GM06990 (cell line): ENCODE results near the gene HIPK2.
A peak's percentile ranks its signal among the peaks of the same experiment; 100 is the strongest.

ENCODE experiments used
- DNase-seq: peaks from one replicate; pipeline ENCODE4 v3.0.0-alpha.2; 2011; ENCODE audit not compliant: insufficient read length; ENCODE audit errors: extremely low read depth
- H3K27me3 ChIP-seq: replicated peaks from 2 replicates; pipeline ENCODE4 v1.6.0; 2011; ENCODE audit warnings: low read length; ENCODE audit not compliant: control insufficient read depth, insufficient read depth
- H3K36me3 ChIP-seq: 2 replicates; pipeline ENCODE4 v1.5.1; 2011; ENCODE audit warnings: low read length; ENCODE audit not compliant: control insufficient read depth, insufficient read depth
- H3K4me3 ChIP-seq: replicated peaks from 2 replicates; pipeline ENCODE4 v1.5.1; 2011; ENCODE audit warnings: low read depth, mild to moderate bottlenecking, control low read depth, low read length
- CTCF ChIP-seq: IDR thresholded peaks from 2 replicates; pipeline ENCODE4 v1.5.1; 2011; ENCODE audit warnings: low read length, control low read depth, mild to moderate bottlenecking, inconsistent platforms; ENCODE audit not compliant: insufficient read depth, poor library complexity, severe bottlenecking

HIPK2 gene

DNA sequence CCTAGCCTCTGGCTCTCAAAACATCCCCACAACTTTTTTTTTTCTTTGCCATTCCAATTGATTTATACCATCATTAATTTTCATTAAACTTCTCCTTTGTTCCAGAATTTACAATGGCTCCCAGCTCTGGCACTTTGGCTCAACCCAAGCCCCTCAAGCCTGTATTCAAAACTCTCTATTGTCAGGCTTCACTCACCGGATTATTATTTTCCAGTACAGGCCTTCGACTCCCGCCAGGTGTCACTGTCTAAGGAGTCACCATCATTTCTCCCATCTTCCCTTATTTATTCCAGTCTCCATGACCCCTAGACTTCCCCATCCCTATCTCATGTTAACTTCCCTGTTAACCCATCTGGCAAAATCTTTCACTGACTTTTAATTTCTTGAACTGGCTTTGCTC is 67.8 kb downstream of the HIPK2 start:
- no peak for DNase-seq
- H3K27me3 ChIP-seq: no peaks in the 10 kb centered on the region
- H3K4me3 ChIP-seq: no peak overlapping the region
- no peak for TF ChIP-seq CTCF
- H3K36me3 ChIP-seq: peaks cover 36% of the 10 kb centered on the region

DNA sequence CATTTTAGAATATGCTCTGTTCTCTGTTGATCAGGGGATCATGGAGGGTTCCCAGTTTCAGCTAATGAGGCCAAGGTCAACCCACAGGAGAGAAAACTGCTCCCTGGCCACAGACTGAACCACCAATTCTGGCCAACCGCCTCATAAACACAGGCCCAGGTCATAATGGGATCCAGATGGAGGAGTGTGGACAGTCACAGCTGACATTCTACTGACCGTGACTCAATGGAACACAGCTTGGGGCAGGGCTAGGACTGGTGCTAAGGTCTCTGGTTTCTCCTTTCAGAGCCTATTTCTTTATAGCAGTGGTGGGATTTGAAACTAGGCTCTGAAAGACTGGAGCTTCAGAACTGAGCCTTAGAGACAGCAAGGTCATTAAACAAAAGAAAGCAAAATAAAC is 68.3 kb downstream of the HIPK2 start:
- no peaks in the 10 kb centered on the region for H3K27me3 ChIP-seq
- H3K4me3 ChIP-seq: no peak overlapping the region
- H3K36me3 ChIP-seq: peaks cover 33% of the 10 kb centered on the region
- TF ChIP-seq CTCF: no peak
- DNase-seq: no peak

DNA sequence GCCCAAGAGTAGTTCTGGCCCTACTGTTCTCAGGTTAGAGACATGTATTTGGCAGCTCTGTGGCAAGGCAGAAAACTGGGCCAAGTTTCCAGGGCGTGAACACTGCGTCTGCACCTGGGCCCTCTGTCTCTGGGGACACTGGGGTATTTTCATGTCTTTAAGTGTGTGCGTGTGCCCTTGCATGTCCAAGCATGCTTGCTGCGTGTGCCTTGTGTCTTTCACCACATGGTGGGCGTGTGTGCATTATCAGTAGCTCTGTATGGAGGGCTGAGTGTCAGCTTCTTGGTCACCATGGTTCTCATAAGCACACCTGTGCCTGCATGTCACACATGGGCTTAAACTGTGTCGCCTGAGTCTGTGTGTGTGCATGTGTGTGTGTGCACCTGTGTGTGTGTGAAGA is 69.3 kb downstream of the HIPK2 start:
- TF ChIP-seq CTCF: no peak
- peak; percentile 56 for DNase-seq

GRCh38 chr7:139706837-139707236 is 71.0 kb downstream of the HIPK2 start:
- no peaks in the 10 kb centered on the region for H3K27me3 ChIP-seq
- no peak for DNase-seq
- no peak for TF ChIP-seq CTCF
- H3K36me3 ChIP-seq: peaks cover 17% of the 10 kb centered on the region
- no peak overlapping the region for H3K4me3 ChIP-seq

More for the DNA sequence above, 69.3 kb downstream of the HIPK2 start:
- H3K27me3 ChIP-seq: no peaks in the 10 kb centered on the region
- no peak overlapping the region for H3K4me3 ChIP-seq
- H3K36me3 ChIP-seq: peaks cover 25% of the 10 kb centered on the region

GRCh38 chr7:139704308-139704879 is 73.4 kb downstream of the HIPK2 start:
- no peak for TF ChIP-seq CTCF
- Histone ChIP-seq H3K36me3 (peaks cover 21% of the 10 kb centered on the region), H3K4me3 (no peak overlapping the region)

More at GRCh38 chr7:139704308-139704879, 73.4 kb downstream of the HIPK2 start:
- DNase-seq: no peak
- H3K27me3 ChIP-seq: no peaks in the 10 kb centered on the region
